LNCAP (cell line): ENCODE data around the gene MOSPD3.
A peak's percentile ranks its signal among the peaks of the same experiment; 100 is the strongest.

Experiments
- CTCF ChIP-seq: fragments of 450-650 bp; IDR thresholded peaks from 2 replicates; pipeline ENCODE4 v1.5.1; 2017; ENCODE audit warnings: mild to moderate bottlenecking

The MOSPD3 gene

GRCh38 chr7:100604028-100604975 lies 8.0 kb upstream of the MOSPD3 start:
- TF ChIP-seq CTCF = peak; percentile 54

GRCh38 chr7:100604976-100605911 lies 7.1 kb upstream of the MOSPD3 start:
- no peak for TF ChIP-seq CTCF

DNA sequence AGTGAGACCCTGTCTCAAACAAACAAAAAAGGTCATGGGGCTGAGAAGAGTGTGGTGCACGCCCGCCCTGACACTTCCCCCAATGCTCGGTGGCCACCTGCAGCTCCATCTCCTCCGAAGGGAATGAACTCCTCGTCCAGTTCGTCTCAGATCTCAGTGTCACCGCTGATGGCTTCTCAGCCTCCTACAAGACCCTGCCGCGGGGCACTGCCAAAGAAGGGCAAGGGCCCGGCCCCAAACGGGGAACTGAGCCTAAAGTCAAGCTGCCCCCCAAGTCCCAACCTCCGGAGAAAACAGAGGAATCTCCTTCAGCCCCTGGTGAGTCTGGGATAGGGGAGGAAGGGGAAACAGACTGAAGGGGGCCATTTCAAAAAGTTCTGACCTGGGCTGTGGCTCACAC lies 6.0 kb upstream of the MOSPD3 start:
- TF ChIP-seq CTCF = no peak

- TF ChIP-seq CTCF = no peak
These were observed 5.2 kb upstream of the MOSPD3 start for GRCh38 chr7:100607111-100607510.

DNA sequence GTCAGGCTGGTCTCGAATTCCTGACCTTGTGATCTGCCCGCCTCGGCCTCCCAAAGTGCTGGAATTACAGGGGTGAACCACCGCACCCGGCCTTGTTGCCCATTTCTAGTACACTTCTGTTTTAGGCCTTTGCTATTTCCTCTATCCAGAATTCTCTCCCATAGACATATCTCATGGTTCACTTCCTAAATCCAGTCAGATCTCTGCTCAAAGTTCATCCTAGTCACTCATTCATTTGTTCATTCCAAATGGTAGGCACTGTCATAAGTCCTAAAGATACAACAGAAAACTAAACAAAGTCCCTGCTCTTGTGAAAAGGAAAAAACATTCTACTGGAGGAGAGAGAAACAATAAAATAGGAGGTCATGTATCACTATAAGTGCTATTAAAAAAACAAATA lies 2.4 kb upstream of the MOSPD3 start:
- no peak for TF ChIP-seq CTCF

GRCh38 chr7:100612730-100613390 lies 520 bp downstream of the MOSPD3 start:
- no peak for TF ChIP-seq CTCF

DNA sequence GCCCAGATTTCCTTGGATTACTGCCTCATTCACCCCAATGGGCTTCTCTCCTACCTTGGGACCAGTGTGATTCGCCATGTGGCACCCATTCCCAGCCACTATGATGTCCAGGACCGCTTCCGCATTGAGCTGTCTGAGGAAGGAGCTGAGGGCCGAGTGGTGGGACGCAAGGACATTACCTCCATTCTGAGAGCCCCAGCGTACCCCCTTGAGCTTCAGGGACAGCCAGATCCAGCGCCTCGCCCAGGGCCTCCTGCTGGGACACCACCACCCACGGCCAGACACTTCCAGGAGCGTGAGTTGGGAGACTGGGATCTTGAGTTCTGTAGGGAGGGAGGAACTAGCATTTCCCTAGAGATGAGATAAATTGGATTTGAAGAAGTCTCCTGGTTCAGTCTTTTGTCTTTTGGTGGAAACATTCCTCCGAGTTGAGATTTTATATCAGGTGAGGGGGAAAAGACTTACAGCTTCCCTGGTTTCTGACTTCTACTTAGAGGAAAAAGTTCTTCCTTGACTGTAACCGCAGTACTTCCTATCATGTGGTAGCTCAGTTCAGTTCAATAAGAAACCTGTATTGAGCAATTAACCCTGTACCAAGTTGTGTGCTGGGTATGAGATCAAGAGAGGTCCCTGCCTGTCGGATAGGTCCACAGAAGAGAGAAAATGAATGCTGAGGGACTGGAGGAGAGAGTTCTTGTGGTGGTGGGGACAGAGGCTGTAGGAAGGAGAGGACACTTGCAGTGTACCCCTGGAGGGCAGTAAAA lies 1.3 kb downstream of the MOSPD3 start:
- TF ChIP-seq CTCF = no peak
